ENCODE results near the gene ARHGAP42. TPM values are rescaled to one million over a fixed set of nuclear protein-coding genes. Genes with fewer than 3 reads are reported as not detected.

ARHGAP42 gene
- total RNA-seq, 1 donor from 2014 or later, result 16.3 TPM

DNA sequence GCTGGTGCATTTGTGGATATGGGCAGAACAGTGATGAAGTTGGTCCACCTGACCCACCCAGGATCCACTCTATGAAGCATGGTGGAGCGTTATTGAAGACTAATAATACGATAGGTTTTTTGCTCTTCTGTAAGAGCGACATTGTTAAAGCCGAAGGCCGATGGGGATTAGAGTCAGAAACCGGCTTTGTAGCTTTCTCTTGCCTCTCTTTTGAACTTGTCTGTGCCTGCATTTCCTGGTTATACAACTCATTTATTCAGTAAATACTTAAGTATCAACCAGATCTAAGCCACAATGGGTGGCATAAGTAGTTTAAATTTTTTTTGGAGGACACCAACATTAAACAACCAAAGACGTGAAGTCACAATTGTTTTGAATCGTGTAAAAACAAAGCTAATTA lies 93.4 kb downstream of the ARHGAP42 start:
- ATAC-seq (no peak), DNase-seq (no peak)
- Histone ChIP-seq H3K27me3 (ENCODE audit: low read depth) (no peaks in the 10 kb centered on the region), H3K4me3 (no peak overlapping the region), H3K36me3 (no peaks in the 10 kb centered on the region), H3K4me1 (no peaks in the 10 kb centered on the region), H3K27ac (no peak overlapping the region), H3K9me3 (no peaks in the 10 kb centered on the region)
- intact Hi-C loops (cut with DNase I), result no loop called here
- TF ChIP-seq, protein P1, sequence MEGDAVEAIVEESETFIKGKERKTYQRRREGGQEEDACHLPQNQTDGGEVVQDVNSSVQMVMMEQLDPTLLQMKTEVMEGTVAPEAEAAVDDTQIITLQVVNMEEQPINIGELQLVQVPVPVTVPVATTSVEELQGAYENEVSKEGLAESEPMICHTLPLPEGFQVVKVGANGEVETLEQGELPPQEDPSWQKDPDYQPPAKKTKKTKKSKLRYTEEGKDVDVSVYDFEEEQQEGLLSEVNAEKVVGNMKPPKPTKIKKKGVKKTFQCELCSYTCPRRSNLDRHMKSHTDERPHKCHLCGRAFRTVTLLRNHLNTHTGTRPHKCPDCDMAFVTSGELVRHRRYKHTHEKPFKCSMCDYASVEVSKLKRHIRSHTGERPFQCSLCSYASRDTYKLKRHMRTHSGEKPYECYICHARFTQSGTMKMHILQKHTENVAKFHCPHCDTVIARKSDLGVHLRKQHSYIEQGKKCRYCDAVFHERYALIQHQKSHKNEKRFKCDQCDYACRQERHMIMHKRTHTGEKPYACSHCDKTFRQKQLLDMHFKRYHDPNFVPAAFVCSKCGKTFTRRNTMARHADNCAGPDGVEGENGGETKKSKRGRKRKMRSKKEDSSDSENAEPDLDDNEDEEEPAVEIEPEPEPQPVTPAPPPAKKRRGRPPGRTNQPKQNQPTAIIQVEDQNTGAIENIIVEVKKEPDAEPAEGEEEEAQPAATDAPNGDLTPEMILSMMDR (IDR thresholded peaks at IDR 0.05), result no peak

DNA sequence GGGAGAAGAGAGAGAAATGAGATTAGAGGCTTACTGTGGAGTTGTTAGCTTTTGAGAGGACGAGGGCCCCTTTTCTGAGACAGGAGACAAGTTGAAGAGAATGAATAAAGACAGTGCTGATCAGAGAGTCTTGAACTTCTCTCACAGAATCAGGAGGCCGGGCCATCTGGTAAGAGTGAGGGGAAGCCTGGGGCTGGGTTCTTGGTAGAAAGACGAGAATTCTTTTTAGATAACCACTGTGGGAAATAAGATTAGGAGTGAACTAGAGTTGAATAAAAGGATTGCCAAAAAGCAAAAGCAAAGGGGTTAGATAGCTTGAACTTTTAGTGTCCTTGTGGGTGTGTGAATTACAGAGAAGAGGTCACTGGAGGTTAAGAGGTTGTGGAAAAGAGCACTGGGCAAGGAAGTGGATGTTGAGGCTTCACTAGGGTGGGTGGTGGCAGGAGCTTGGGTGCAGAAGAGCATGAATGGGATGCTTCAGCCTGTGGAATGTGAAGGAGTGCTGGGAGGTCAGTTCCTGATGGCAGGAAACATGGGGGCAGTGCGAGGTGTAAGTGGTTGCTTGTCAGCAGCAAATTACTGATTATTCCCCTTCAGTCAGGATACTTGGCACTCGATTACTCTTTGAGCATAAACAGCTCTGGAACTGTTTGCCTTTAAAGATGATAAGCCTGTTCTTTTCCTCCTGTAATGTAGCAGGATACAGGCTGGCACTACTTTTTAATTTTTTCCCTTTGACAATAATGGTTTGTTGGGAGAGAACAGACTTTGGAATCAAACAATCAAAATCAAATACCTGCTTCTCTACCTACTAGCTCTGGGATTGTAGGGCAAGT lies 98.3 kb downstream of the ARHGAP42 start:
- Histone ChIP-seq H3K27me3 (ENCODE audit: low read depth) (no peaks in the 10 kb centered on the region), H3K36me3 (no peaks in the 10 kb centered on the region), H3K9me3 (no peaks in the 10 kb centered on the region), H3K27ac (no peak overlapping the region), H3K4me1 (no peaks in the 10 kb centered on the region), H3K4me3 (no peak overlapping the region)
- DNase-seq, result peak; percentile 48
- intact Hi-C loops (cut with DNase I), result no loop called here
- ATAC-seq, result peak; percentile 92 to 95
- TF ChIP-seq, protein P1 (IDR thresholded peaks at IDR 0.05), result no peak

DNA sequence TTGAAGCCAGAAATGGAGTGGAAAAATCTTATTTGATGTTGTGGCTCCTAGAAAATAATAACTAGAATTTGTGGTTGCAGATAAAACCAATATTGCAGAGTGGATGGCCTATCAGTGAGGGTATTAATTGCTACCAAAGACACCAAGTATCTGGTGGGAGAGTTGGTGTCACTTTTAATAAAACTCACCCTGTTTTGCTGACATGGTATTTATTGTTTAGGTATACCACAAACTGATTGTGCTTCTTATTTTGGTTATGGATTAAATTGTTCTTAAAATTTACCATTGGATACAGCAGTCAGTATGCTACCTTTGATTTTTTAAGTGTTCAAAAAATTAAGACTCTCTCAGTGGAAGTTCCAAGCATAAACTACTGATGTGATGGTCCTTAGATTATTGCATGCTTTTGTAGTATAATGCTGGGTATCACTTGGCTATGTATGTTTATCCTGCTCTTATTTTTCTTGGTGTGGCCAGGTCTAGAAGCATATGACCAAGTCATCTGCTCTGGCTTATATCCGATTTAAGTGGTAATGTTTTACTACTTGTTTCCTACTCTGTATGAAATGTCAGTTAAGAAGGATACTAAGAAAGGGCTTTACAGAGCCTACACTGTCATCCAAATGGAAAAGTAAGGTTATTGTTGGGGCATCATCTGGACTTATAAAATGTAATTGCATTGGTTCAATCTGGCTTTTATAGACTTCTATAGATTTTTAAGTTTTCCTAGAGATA lies 101.6 kb downstream of the ARHGAP42 start:
- no peak for DNase-seq
- Histone ChIP-seq H3K36me3 (no peaks in the 10 kb centered on the region), H3K4me3 (no peak overlapping the region), H3K27me3 (ENCODE audit: low read depth) (no peaks in the 10 kb centered on the region), H3K27ac (no peak overlapping the region), H3K4me1 (no peaks in the 10 kb centered on the region), H3K9me3 (no peaks in the 10 kb centered on the region)
- no peak for ATAC-seq
- intact Hi-C loops (cut with DNase I), result no loop called here
- TF ChIP-seq, protein P1 (IDR thresholded peaks at IDR 0.05), result no peak

DNA sequence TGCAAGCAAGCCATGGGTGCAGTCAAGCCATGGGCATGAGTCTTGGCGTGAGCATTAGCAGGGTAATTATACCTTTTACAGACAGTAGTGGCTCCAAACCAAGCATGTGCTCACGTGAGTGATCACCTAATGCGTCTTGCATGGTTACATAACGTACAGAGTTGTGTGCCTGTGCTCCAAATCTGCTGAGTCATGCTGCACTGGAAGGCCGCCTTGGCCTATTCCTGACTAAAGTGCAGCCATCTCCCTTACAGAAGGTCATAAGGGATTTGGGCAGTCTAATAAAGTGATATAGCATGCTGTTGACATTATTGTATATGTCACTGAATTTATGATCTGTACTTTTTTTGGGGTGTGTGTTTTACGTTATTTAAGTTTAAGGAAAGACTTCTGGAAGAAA lies 102.4 kb downstream of the ARHGAP42 start:
- Histone ChIP-seq H3K27me3 (ENCODE audit: low read depth) (no peaks in the 10 kb centered on the region), H3K27ac (no peak overlapping the region), H3K4me1 (no peaks in the 10 kb centered on the region), H3K9me3 (no peaks in the 10 kb centered on the region), H3K36me3 (no peaks in the 10 kb centered on the region), H3K4me3 (no peak overlapping the region)
- DNase-seq (no peak), ATAC-seq (no peak)
- TF ChIP-seq, protein P1 (IDR thresholded peaks at IDR 0.05), result no peak
- intact Hi-C loops (cut with DNase I), result no loop called here

DNA sequence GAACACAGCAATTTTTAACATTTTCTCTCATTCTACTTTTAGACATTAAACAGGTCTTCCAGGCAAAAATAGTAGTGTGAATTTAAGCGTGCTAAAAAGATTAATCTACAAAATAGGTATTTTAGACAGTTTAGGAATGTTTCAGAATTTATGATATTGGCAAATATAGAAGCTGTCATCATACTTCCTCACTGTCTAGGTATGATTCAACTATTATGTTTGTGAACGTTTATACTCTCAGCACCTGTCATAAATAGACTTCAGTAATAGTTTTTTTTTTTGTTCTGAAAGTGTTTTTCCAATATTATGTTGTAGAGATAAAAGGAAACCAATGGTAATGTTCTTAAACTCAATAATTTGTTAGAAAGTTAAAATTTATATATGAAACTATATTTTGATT lies 103.0 kb downstream of the ARHGAP42 start:
- no peaks in the 10 kb centered on the region for H3K4me1 ChIP-seq
- ATAC-seq (no peak), DNase-seq (no peak)
- intact Hi-C loops (cut with DNase I), result no loop called here
- TF ChIP-seq, protein P1 (IDR thresholded peaks at IDR 0.05), result no peak
- no peaks in the 10 kb centered on the region for H3K36me3 ChIP-seq
- no peaks in the 10 kb centered on the region for H3K9me3 ChIP-seq
- H3K27ac ChIP-seq, result no peak overlapping the region
- no peak overlapping the region for H3K4me3 ChIP-seq
- H3K27me3 ChIP-seq (ENCODE audit: low read depth), result no peaks in the 10 kb centered on the region
